ENCODE measurements around the gene CCND1.

The CCND1 gene

DNA sequence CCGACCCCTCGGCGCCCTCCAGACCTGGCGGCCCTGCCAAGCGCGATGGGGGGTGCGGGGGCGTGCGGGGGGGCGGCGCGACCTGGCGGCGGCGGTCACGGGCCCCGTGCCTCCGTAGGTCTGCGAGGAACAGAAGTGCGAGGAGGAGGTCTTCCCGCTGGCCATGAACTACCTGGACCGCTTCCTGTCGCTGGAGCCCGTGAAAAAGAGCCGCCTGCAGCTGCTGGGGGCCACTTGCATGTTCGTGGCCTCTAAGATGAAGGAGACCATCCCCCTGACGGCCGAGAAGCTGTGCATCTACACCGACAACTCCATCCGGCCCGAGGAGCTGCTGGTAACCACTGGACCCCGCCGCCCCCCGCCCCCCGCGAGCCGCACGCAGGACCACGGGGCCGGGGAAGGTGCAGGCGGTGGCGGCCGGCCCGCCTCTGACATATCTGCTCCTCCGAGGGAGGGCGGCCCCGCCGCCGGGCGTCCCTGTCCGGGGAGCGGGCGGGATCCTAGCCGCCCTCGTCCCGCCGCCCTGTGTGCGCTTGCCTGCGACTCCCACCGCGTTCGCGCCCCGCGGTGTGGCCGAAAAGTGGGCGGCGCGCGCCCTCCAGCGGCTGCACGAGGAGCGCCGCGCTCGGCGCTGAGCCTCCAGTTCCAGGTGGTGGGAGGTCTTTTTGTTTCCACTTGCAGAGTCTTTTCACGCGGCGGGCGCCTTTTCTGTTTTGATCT lies 2.1 kb downstream of the CCND1 start:
- Histone ChIP-seq H3K27ac (no peak overlapping the region), H3K9me3 (no peaks in the 10 kb centered on the region), H3K36me3 (no peaks in the 10 kb centered on the region), H3K27me3 (peaks cover 78% of the 10 kb centered on the region), H3K4me3 (ENCODE audit: low read depth in 1 of 2, low read length in 1 of 2) (peak overlapping the region; percentile 61 to 75), H3K4me1 (ENCODE audit: control insufficient read depth in 1 of 2, insufficient read depth in 1 of 2, low read depth in 1 of 2, low read length in 1 of 2) (peaks cover 13 to 30% of the 10 kb centered on the region in 2 experiments)
- TF ChIP-seq, protein P1, sequence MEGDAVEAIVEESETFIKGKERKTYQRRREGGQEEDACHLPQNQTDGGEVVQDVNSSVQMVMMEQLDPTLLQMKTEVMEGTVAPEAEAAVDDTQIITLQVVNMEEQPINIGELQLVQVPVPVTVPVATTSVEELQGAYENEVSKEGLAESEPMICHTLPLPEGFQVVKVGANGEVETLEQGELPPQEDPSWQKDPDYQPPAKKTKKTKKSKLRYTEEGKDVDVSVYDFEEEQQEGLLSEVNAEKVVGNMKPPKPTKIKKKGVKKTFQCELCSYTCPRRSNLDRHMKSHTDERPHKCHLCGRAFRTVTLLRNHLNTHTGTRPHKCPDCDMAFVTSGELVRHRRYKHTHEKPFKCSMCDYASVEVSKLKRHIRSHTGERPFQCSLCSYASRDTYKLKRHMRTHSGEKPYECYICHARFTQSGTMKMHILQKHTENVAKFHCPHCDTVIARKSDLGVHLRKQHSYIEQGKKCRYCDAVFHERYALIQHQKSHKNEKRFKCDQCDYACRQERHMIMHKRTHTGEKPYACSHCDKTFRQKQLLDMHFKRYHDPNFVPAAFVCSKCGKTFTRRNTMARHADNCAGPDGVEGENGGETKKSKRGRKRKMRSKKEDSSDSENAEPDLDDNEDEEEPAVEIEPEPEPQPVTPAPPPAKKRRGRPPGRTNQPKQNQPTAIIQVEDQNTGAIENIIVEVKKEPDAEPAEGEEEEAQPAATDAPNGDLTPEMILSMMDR (IDR thresholded peaks at IDR 0.05) = peak; percentile 70

DNA sequence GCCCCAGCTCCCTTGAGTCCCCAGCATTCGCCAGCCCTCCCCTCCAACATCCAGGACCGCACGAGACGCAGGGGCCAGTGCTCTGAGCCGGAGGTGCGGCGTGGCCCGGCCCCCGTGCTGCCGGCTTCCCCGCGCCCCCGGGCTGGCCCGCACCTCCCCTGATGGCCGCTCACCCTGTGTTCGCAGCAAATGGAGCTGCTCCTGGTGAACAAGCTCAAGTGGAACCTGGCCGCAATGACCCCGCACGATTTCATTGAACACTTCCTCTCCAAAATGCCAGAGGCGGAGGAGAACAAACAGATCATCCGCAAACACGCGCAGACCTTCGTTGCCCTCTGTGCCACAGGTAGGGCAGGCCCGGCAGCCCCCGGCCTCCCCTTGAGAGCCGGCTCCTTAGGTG lies 2.7 kb downstream of the CCND1 start:
- Histone ChIP-seq H3K4me1 (ENCODE audit: control insufficient read depth in 1 of 2, insufficient read depth in 1 of 2, low read depth in 1 of 2, low read length in 1 of 2) (peaks cover 13 to 26% of the 10 kb centered on the region in 2 experiments), H3K4me3 (ENCODE audit: low read depth in 1 of 2, low read length in 1 of 2) (peak overlapping the region; percentile 61 to 75), H3K9me3 (no peaks in the 10 kb centered on the region), H3K27me3 (peaks cover 72% of the 10 kb centered on the region), H3K27ac (no peak overlapping the region), H3K36me3 (no peaks in the 10 kb centered on the region)
- TF ChIP-seq, protein P1 (IDR thresholded peaks at IDR 0.05) = no peak

DNA sequence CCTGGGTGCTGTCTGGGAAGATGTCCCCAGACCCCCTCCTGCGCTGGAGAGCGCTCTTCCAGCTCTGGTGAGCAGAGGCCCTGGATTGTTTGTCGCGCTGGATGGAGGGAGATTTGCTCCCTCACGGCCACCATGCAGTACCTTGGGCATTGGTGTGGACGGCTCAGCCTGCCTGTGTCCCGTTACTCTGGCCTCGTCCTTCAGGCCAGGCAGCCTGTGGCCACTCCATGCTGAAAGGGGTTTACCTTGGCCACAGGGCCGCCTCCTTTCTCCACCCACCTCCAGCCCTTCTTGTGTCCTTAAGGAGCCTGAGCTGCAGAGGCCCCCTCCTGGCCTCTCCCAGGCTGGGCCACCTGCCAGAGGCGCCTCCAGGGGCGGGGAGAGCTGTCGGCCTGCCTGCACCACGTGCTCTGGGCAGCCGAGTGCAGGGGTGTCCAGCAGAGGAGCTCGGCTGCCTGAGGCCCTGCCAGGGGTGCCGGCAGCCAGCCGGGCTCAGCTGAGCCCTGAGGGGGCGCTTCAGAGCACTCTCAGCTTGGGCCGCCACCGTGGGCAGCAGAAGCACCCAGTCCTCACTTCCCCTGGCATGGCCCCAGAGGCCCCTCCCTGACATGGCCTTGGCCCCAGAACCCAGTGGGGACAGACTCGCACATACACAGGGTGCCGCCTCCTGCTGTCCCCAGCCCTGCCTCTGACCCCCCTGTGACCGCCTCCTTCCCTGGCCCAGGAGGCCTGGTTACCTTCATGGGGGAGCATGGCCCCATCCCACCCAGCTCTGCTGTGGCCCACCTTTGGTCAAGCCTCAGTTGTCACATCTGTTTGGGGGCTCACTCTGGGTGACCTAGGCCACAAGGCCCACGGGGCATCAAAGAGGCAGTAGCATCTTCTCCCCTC lies 3.4 kb downstream of the CCND1 start:
- Histone ChIP-seq H3K27ac (no peak overlapping the region), H3K4me3 (ENCODE audit: low read depth in 1 of 2, low read length in 1 of 2) (no peak overlapping the region), H3K4me1 (ENCODE audit: control insufficient read depth in 1 of 2, insufficient read depth in 1 of 2, low read depth in 1 of 2, low read length in 1 of 2) (peaks cover 13 to 21% of the 10 kb centered on the region in 2 experiments), H3K9me3 (no peaks in the 10 kb centered on the region), H3K27me3 (peaks cover 65% of the 10 kb centered on the region), H3K36me3 (no peaks in the 10 kb centered on the region)
- TF ChIP-seq, protein P1 (IDR thresholded peaks at IDR 0.05) = no peak

DNA sequence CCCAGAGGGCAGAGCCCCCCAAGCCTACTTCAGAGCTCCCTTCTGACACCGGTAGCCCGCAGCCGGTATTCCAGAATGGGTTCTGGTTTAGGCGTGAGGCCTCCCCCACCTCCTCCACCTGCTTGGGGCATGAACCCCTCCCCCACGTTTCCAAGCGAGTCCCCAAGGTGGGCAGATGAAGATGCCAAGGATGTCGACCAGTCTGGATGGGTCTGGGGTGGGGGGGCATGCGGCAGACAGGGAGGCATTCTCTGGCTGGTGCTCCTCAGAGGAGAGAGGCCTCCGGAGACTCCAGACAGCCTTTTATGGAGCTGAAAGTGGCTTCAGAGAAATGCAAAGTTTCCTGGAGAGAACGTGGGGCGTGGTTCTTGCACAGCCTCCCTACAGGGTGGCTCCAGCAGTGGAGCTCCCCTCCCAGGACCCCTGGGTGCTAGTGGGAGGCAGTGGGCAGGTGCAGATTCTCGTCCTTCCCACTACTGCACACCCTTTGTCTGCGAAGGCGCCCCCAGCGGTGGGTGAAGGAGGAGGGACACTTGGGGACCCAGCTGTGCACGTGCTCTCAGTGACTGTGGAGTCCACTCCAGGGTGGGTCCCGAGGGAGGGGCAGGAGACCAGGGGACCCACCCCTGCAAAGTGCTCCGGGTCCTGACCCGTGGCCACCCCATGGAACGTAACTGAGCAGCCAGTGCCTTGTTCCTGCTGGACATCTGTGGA lies 4.2 kb downstream of the CCND1 start:
- Histone ChIP-seq H3K27me3 (peaks cover 57% of the 10 kb centered on the region), H3K27ac (no peak overlapping the region), H3K9me3 (no peaks in the 10 kb centered on the region), H3K4me1 (ENCODE audit: control insufficient read depth in 1 of 2, insufficient read depth in 1 of 2, low read depth in 1 of 2, low read length in 1 of 2) (peaks cover 13 to 20% of the 10 kb centered on the region in 2 experiments), H3K36me3 (no peaks in the 10 kb centered on the region), H3K4me3 (ENCODE audit: low read depth in 1 of 2, low read length in 1 of 2) (no peak overlapping the region)
- TF ChIP-seq, protein P1 (IDR thresholded peaks at IDR 0.05) = no peak

DNA sequence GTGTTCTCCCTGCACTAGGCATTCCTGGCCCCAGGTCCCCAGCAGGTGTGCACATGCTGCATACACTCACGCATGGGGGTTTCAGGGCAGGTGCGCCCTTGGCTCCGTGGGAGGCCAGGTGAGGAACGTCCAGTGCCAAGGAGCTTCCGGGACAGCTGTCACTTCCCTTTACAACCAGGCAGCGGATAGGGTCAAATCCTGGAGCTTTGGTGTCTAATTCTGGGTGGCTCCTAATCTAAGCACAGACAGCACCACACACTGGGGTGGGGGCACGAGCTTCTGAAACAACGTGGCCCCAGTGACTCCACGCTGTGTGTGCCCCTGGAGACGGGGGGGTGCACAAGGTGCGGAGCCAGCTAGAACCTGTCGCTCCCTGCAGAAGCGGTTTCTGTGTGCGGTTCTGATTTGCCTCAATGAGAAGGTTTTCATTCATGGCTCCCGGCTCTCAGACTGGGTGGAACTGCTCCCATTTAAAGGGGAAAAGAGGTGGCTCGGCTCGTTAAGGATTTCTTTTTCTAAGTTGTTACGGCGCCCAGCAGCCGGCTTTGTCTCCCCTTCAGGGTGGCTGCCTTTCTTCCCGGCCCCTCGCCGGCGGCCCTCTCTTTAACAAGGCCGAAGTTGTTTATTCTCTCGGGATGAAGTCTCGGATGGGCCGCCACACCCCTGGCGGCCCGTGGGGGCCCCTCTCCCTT lies 5.0 kb downstream of the CCND1 start:
- TF ChIP-seq, protein P1 (IDR thresholded peaks at IDR 0.05) = no peak
- Histone ChIP-seq H3K27ac (no peak overlapping the region), H3K27me3 (peaks cover 49% of the 10 kb centered on the region), H3K9me3 (no peaks in the 10 kb centered on the region), H3K4me3 (ENCODE audit: low read depth in 1 of 2, low read length in 1 of 2) (no peak overlapping the region), H3K4me1 (ENCODE audit: control insufficient read depth in 1 of 2, insufficient read depth in 1 of 2, low read depth in 1 of 2, low read length in 1 of 2) (peaks cover 8 to 12% of the 10 kb centered on the region in 2 experiments), H3K36me3 (no peaks in the 10 kb centered on the region)

Measured in neutrophil (primary cell).